Right kidney (tissue), 9 donors: ENCODE results near the gene ERICH6B.
A peak's percentile ranks its signal among the peaks of the same experiment; 100 is the strongest.
"Not testable (repeated sequence)": the region's sequence is repeated elsewhere in the genome, so short reads cannot be mapped to it uniquely, and the experiment has no call there.

Source experiments
- DNase-seq: peaks from one replicate; pipeline ENCODE4 v3.0.0-alpha.2; 2016
- long read RNA-seq, 8 donors: transcript quantifications; one replicate each; lab custom pipeline, GENCODE V29; 2026

ERICH6B gene
- long read RNA-seq, donor 1, result 0 reads
- long read RNA-seq, donor 2, result 0 reads
- long read RNA-seq, donor 3, result 0 reads
- long read RNA-seq, donor 4, result 0 reads
- long read RNA-seq, donor 5, result 0 reads
- long read RNA-seq, donor 6, result 0 reads
- long read RNA-seq, donor 7, result 0 reads
- long read RNA-seq, donor 8, result 0 reads

DNA sequence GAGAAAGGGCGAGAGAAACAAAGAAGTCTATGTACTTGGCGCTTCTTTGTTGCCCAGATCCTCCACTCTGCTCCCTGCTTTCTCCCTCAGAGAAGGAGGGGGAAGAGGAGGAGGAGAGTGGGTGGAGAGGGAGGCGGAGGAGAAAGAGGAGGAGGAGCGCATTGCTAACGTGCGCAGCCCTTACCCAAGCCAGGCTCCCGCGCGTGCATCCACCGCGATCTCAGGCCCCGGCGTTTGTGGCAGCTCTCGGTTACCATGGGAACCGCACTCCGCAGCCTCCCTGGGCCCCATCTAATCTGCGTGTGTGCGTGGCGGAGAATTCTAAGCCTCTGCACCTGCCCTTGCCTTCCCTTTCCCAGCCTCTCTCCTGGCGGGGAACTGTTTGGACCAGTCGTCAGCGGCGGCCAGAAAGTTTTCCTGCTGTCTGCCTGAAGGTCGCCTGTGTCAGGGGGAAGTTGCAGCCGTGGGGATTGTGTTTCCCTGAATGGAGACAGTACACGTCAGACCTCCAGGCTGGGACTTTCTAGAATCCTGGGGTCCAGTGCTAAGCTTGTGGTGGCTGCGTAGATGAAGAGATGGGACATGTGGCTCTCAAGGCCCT is at the start of gene ERICH6B:
Gene ERICH6B, minus strand, starts transcription at position 239 of the 601 bp plus-strand sequence. CDS start 18,734 bp downstream, outside the sequence.
- peak; percentile 69 for DNase-seq

DNA sequence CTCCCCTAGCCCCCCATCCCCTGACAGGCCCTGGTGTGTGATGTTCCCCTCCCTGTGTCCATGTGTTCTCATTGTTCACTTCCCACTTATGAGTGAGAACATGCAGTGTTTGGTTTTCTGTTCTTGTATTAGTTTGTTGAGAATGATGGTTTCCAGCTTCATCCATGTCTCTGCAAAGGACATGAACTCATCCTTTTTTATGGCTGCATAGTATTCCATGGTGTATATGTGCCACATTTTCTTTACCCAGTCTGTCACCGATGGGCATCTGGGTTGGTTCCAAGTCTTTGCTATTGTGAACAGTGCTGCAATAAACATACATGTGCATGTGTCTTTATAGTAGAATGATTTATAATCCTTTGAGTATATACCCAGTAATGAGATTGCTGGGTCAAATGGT is 47.4 kb upstream of the ERICH6B start:
- not testable (repeated sequence) for DNase-seq

DNA sequence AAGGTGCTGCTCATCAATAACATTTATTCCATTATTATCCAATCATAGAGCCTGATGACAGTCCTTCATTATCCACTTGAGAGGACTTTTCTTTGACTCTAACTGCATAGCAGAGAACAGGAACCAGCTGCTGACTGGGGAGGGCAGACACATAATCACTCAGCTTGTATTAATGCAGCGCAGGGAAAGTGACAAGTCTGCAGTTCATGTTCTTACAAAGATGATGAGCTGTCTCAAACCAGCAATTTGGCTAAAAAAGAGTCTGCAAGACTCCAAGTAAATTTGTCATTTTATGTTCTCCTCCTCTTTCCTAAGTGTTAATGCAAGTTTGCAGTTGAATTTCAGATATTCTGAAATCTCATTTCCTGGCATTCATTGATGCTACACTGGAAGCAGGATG is 46.6 kb upstream of the ERICH6B start:
- no peak for DNase-seq

- DNase-seq, result not testable (repeated sequence)
Measured at GRCh38 chr13:45660458-45660857, 44.9 kb upstream of the ERICH6B start.

GRCh38 chr13:45659536-45659935 is 44.0 kb upstream of the ERICH6B start:
- DNase-seq, result no peak

- DNase-seq, result no peak
Measured at GRCh38 chr13:45658586-45659235, 43.2 kb upstream of the ERICH6B start.

GRCh38 chr13:45654633-45655349 is 39.3 kb upstream of the ERICH6B start:
- DNase-seq, result no peak

GRCh38 chr13:45645263-45645662 is 29.7 kb upstream of the ERICH6B start:
- DNase-seq, result not testable (repeated sequence)

GRCh38 chr13:45642159-45642558 is 26.6 kb upstream of the ERICH6B start:
- DNase-seq, result not testable (repeated sequence)

DNA sequence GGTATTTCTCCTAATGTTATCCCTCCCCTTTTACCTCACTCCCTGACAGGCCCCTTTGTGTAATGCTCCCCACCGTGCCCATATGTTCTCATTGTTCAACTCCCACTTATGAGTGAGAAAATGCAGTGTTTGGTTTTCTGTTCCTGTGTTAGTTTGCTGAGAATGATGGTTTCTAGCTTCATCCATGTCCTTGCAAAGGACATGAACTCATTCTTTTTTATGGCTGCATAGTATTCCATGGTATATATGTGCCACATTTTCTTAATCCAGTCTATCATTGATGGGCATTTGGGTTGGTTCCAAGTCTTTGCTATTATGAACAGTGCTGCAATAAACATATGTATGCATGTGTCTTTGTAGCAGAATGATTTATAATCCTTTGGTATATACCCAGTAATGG is 19.8 kb upstream of the ERICH6B start:
- DNase-seq, result not testable (repeated sequence)

DNA sequence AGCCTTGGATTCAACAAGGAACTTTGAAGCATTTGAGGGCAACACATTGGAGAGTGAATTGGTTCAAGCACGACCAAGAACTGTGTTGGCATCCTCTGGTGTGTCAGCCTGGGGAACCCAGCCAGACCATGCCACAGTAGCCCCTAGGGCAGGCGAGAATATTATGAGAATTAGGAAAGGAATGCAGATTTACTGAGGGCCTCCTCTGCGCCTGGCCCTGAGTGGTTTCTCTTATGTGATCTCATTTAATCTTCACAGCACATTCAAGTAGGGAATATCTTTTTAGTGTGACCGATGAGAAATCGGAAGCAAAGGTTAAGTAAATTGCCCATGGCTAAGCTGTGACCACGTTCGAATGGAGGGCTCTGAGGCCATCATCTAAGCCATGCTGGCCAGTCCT is 15.3 kb upstream of the ERICH6B start:
- no peak for DNase-seq

DNA sequence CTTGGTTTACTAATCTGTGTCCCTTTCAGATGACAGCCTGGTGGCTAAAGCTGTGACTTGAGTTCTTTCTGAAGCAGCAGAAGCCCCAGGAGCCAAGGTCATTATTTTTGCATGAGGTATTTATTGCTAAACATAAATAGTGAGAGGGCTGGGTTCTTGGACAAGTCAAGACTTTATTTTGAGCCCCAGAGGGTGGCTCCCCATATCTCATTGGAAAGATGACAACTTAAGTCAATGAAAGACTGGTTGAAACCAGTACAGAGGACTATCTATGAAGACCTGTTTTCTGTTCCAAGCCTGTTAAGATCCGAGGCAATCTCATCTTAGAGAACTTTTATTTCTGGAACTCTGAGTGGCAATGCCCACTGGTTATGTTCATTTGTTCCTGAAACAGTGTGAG is 14.4 kb upstream of the ERICH6B start:
- no peak for DNase-seq

GRCh38 chr13:45628094-45628493 is 12.6 kb upstream of the ERICH6B start:
- no peak for DNase-seq

DNA sequence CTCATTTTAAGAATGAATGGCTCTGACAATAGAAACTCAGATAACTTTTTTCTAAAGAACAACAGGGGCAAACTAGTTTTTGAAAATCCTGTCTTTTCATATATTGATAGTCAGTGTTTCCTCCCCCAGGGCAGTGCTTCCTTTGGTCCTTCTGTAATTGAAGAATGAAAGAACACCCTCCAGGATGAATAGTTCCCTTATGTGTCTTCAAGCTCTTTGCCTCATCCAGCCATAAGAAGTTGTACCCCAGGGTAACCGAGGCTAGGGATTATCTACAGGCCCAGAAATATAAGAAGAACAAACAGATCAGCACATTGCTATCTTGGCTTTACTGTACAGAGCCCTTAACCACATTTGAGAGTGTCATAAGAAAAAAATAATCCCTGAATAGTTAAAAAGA is 12.1 kb upstream of the ERICH6B start:
- no peak for DNase-seq

- no peak for DNase-seq
Measured at GRCh38 chr13:45626731-45627374, 11.3 kb upstream of the ERICH6B start.

DNA sequence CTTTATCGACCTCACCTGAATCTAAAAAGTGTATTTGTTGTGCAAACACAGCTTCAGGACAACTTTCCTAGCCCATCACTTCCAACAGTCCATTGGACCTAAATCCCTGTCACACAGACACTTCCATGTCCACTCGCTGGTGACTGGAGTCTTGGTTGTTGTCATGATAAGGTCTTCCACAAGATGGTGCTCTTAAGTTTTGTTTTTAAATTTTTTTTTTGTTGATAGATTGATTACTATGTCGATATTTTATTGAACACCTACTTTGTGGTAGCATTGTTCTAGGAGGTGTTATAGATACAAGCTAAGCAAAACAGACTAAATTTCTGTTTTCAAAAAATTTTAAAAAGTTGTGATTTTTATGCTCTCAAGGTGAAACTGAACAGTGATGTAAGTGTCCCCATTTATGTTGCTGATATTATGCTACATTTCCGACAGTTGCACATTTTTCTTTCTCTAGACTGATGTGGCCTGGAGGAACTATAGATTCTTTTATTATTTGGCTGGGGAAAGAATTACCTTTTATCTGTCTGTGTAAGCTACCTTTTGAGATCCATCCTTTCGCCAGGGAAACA is 8.1 kb upstream of the ERICH6B start:
- DNase-seq, result no peak

DNA sequence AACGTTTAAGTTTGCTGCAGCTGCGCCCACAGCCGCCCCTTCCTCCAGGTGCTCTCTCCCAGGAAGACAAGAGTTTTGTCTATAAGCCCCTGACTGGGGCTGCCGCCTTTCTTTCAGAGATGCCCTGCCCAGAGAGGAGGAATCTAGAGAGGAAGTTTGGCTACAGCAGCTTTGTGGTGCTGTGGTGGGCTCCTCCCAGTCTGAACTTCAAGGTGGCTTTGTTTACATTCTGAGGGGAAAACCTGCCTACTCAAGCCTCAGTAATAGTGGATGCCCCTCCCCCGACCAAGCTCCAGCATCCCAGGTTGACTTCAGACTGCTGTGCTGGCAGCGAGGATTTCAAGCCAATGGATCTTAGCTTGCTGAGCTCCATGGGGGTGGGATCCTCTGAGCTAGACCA is 6.4 kb upstream of the ERICH6B start:
- no peak for DNase-seq

DNA sequence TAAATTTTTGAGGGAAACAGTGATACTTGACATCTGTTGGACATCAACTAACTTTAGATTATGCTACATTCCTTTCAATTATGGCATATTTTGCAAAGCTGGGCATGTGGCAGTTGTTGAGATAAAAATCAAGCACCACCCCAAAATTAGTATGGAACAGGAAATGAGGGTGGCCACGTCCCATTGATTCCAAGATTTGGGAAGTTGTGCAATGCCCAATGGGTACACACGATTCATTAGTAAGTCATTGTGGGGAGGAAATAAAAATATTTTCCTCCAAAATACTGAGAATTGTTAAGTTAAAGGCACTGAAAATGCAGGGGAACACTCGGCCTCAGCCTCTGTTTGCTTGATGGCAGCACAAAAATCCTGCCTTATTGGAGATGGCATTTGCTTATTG is 7.6 kb downstream of the ERICH6B start:
- no peak for DNase-seq

DNA sequence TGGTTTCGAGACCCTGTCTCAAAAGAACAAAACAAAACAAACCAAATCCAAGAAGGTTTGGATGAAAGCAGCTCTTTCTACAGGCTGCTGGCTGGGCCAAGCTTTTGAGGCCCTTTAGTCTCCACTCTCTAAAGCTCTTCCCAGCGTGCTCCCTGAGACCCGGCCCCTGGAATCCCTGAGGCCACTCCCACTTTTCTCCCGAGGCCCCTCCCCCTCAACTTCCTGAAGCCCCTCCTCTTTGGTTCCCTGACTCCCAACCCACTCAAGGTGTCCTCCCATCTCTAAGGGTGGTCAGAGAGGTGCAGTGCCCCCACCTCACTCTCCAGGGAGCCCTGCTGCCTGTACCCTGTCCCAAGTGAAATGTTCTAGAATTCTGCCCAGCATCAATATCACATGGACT is 10.6 kb downstream of the ERICH6B start:
- DNase-seq, result no peak

- no peak for DNase-seq
Measured at GRCh38 chr13:45603338-45603737, 12.2 kb downstream of the ERICH6B start.

GRCh38 chr13:45602183-45603170 is 13.1 kb downstream of the ERICH6B start:
- no peak for DNase-seq
